GM04504 (cell line): ENCODE results near the gene CPOX.
"Not testable (repeated sequence)": the region's sequence is repeated elsewhere in the genome, so short reads cannot be mapped to it uniquely, and the experiment has no call there.

Source experiments
- DNase-seq: peaks from one replicate; pipeline ENCODE4 v3.0.0-alpha.2; 2012; ENCODE audit warnings: low read depth

Gene CPOX

DNA sequence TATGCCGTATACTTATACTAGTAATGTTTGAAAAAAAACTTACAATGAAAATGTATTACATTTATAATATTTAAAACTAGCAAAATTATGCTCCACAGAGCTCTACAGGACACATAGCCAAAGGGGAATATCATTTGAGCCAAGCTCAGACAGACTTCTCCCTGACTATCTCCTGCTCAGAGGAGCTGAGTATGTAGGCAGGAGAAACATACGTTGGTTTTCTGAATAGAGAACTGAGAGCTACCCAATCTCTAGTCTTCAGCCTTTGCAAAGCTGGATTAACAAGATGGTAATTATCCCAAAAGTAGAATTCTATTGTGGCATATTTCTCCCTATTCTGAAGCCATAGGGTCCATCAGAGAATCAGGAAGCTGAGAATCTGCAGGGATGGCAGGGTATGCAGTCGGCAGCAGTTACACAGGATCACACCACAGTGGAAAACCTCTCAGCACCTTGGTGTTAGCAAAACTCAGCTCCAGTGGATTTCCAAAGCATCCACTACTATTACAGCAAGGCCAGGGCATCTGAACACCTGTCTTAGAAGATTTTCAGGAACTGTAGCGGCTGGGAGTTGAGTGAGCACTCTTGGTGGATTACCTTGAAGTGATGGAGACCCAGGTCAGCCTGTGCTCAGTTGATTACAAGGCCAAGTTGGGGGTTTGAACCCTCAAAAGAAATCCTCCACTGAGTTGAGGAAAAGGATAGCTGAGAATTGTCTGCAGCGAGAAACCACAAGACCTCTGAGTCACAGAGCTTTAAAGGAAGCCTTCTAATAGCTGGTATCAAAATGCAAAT, 31.5 kb downstream of the CPOX start:
- no peak for DNase-seq

DNA sequence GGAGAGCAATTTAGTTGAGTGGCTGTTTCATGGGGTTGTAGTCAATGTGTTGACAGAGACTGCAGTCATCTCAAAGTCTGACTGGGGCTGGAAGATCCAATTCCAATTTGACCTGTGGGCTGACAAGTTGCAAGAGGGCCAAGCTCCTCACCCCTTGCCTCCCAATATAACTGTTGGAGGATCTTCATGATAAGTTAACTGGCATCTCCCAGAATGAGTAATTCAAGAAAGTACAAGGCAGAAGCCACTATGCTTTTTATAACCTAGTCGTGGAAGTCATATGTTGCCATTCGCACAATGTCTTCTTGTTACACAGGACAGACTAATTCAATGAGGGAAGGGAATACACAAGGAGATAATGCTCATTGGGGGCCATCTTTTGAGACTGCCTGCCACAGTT, 32.5 kb downstream of the CPOX start:
- no peak for DNase-seq

DNA sequence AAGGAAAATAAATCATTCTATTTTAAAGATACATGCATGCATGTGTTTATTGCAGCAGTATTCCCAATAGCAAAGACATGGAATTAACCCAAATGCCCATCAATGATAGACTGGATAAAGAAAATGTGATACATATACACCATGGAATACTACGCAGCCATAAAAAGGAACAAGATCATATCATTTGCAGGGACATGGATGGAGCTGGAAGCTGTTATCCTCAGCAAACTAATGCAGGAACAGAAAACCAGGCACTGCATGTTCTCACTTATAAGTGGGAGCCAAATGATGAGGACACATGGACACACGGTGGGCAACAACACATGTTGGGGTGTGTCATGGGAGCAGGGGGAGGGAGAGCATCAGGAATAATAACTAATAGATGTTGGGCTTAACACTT, 33.6 kb downstream of the CPOX start:
- not testable (repeated sequence) for DNase-seq

DNA sequence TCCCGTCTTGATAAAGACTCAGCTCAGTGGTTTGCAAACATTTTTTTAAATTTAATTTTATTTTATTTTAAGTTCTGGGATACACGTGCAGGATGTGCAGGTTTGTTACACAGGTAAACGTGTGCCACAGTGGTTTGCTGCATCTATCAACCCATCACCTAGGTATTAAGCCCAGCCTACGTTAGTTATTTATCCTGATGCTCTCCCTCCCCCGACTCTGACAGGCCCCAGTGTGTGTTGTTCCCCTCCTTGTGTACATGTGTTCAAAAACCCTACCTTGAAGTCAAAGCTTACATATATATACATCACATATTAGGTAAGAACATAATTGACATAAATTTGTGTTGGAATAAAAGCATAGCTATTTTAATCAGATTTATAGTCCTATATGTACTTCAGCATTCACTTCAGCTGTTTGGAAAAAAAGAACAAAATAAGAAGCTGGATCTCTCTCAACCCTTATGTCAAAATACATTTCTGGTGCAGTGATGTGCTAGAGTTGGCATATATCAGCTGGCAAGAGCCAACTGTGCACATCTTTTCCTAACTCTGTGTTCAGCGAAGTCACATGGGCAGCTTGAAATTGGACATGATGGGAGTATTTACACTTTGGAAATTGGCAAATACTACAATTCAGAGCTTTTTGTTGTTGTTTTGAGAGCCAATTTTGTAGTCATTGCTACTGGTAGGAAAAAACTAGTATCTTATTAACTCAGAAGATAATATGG, 35.1 kb downstream of the CPOX start:
- no peak for DNase-seq

DNA sequence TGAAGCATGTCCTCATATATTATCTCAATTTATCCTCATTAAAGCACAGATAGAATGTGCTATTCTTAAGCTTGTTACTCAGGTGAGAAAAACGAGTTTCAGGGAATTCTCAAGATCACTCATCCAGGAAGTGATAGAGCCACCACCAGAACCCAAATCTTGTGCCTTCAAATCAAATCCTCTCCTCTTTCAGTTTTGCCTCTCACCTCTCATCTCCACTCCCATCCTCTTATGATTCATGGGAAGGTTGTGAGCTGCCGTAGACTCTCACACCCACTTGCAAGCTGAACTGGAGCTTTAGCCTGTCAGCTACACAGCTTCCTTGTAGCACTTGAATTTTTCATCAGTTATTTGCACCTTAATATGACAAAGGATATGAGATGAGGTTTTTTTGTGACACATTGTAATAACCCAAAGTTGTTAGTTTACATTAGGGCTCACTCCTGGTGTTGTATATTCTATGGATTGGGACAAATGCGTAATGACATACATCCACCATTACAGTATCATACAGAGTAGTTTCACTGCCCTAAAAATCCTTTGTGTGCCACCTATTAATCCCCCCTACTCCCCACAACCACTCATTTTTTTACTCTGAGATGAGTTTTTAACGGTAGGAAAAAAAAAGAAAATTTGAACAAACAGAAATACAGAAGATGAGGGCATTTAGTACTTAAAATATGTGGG, 35.9 kb downstream of the CPOX start:
- no peak for DNase-seq

DNA sequence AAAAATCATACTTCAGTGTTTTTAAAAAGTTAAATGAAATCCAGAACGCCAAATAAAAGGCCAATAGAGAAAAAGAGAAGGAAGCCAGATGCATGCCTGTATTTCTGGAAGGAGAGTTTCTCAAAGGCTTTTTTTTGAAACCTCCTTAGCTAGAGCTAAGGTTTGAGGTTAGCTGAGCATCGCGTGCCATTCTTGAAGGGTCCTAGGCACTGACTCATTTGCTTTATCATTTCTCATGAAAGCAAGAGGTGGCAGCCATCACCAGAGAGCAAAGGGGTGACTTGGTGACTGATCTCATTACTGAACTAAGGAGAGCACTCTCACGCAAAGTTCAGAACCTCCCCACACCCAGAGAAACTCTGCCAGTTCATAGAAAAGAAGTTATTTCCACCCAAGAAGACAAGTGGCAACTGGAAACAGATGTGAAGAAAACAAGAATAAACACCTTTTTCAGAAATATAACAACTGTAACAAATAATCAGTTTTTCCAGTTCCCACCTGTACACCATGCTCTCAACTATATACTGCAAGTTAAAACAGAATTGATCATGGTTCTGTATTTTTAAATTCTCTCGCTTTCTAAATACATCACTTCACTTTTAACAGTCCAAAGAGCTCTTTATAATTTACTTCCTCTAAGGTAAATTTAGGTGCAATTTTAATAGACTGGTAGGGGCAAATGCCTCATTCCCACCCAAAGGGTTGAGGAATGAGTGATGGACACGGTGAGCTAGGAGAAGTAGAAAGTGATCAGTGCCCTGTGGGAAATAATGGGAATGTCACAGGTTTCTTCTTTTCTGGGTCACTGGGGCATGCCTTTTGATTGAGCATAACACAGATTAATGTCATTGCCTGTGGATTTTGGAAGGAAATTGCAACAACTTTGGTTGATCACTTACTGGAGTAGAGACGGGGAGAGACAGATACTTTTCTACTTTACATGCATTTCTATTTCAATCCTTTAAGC, 37.0 kb downstream of the CPOX start:
- no peak for DNase-seq

DNA sequence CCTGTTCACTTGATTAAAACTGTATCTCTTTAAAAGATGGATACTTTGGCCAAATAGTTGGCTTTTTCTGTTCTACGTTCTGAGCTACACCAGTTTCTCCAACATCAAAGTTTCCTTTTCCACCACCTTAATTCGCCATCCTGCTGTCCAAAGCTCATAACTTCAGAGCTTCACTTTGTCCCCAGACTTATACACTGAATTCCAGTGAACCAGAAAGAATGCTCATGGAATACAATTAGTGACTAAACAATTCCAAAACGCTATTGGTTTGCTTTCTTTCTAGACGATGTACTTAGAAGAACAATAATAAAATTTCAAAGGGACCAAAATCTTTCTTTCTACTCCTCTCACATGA, 38.4 kb downstream of the CPOX start:
- DNase-seq = no peak

DNA sequence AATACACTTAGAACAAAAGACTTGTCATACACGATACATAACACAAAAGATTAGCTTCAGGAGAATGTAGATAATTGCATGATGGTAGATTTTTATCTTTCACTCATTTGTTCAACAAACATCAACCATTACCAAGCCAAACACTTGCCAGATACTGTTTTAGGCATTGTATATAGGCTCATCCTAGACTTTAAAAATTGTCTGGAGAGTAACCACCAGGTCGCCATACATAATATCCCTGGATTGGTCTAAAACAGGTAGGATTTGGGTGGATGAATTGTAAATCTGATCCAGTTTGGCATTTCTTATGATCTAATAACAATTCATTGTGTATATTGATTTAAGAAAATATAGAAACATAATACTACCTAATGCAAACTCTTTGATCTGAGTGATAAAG, 38.8 kb downstream of the CPOX start:
- DNase-seq = no peak

DNA sequence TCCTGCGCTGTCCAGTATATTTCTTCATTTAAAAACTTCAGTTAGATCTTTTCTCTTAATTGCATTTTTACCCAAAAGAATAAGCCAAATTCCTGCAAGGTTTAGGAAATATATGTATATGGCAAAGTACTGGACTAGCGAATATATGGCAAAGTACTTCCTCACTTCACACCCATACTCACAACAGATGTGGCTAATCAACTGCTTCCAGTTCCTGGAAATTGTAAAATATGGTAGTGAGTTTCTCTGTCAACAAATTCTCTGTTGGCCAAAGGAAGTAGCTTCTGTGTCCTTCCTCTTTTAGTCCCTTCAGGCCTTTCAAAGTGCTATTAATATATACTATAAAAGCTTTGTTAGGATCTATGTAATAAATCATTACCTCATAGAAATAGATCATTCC, 39.7 kb downstream of the CPOX start:
- no peak for DNase-seq

DNA sequence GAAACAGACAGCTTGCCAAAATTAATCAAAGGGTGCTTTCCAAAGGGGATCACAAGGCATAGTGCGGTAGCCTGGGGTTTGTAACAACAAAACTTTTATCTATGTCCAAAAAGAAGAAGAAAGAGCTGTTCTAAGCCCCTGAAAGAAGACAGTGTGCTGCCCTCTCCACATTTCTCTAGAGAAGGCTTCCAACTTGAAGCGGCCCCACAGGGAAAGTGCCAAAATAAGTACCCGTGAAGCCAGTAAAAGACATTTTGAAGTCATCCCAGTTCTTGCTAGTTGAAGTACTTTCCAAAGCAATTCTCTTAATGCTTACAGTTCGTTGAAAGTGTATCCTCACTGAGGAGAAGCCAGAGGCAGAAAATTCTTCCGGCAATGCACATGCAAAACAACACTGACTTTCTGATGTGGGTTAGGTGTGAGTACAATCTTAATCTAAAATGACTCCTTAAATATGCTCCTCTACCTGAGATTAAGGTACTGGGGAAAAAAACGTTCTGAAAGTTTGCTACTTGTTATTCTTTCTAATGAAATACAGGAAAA, 40.3 kb downstream of the CPOX start:
- no peak for DNase-seq

DNA sequence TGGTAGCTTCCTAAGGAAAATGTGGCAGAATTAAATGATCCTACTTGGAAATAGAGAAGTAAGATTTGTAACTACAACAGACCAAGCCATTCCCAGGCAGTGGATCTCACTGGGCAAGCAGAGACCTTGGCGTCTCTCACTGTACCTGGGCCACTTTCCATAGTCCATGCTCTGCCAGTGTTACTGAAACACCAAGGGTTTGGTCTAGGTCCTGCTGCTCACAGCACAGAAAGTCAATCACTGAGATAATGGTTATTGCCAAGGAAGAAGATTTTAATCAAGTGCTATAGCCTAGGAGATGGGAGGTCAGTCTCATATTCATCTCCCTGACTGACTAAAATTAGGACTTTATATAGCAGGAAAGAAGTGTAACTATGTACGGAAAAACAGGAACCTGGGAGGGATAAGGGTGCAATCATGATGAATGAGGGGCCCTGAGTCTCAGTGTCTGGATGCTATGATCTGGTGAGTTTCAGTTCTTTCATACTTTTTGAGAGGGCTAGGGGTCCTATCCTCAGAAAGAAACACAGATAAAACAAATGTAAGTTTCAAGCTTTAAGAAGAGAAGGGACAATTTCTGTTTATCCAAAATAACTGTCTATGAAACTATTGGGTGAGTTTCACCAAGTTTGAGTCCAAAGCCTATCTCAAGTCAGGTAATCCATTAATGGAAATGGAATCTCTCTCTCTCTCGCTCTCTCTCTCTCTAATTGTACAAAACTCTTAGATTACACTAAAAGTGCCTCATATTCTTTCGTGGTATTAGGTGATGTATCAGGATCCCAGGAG, 41.0 kb downstream of the CPOX start:
- DNase-seq = no peak

DNA sequence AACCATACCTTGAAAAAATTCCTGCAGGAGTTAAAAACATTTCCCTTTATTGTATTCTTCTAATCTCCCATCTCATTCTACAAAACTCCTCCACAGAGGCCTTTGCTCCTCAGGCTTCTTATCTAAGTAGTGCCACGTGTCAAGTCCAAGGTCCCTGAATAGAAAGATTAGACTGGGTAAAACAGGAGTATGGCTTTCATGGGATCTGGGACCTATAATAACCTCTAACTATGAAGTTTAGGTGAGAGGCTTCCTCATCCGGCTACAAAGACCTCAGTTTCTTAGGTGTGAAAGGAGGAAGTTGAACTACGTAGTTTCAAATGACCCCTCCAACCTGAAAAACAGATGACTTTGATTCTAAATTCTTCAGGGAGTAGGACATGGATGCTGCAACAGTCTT, 41.7 kb downstream of the CPOX start:
- DNase-seq = no peak

DNA sequence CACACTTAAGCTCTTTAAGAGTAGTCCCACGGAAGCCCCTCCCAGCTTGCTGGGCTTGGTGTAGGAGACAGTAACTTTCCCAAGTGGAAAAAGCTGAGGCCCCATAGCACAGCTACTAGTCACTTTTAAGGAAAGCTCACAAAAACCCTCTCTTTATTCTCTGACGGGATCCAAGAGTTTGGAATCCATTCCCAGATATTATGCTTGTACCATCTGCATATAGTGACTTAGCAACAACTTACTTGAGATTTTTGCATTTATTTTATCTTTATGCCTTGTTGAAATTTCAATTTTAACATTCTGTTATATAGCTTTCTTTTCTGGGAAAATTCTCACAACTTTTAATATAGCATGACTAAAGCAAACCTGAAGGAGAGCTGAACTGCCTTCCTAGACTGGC, 42.2 kb downstream of the CPOX start:
- no peak for DNase-seq

DNA sequence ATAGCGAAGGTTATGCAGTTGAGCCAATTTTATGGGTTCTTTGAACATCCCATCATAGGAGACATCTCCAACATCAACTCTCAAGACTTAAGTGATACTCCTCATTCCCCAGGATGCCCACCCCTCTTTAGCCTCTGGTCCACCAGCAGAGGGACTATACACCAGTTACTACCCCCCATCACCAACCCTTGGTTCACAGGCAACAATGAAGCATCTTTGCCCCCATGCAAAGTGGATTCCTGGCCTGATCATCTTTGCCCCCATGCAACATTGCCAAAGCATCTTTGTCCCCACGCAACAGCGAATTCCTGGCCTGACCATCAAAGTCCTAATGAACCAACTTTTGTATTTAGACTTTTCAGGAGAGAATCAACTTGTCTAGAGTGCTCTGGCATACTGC, 42.6 kb downstream of the CPOX start:
- DNase-seq = no peak

DNA sequence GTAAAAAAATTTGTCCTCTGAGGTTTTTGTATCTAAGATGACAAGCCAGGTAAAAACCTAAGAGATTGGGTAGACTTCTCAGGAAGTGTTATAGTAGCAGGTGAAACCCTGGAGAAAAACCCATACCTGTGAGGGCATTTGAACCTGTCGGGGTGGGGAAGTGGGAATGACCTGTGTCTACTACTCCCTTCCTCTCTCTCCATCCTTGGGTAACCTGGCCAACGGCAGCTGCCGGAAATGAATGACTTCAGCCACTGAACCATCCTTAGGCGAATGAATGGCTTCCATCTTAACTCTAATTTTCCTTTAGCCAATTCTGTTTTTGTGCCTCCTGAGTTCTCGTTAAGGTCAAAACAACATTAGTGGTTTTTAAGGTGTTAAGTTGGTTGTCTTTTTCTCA, 44.9 kb downstream of the CPOX start:
- no peak for DNase-seq

DNA sequence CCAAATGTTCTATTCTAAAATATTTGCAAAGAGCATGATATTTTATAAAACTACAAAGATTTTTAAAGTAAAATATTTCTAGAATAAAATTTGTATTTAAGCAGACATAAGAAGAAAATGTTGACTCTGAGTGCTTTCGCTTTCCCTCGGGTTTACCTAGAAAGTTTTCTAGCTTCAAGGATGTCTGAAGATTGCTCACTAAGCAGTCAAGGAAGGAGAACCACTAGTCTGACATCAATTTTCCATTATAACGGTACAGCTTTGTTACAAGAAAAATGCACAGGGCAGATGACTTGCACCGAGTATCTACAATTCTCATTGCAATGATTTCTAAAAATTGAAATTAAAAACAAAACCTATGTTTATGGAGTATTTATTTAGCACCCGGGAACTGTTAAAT, 47.5 kb downstream of the CPOX start:
- DNase-seq = no peak

DNA sequence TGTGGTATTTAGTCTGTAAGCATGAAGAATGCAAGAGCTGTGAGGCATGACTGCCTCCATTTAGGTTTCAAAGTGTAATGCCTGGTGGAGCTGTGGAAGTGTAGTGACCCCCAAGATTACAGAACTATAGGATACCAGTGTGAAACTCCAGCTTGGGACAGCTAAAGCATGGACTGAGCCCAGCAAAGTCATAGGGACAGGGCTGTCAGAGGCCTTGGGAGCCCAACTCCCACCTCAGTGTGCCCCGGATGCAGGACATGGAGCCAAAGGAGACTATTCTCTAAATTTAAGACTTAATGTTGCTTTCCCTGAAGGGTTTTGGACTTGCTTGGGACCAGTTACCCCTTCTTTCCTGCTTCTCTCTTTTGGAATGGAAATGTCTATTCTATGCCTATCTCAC, 50.8 kb downstream of the CPOX start:
- no peak for DNase-seq

DNA sequence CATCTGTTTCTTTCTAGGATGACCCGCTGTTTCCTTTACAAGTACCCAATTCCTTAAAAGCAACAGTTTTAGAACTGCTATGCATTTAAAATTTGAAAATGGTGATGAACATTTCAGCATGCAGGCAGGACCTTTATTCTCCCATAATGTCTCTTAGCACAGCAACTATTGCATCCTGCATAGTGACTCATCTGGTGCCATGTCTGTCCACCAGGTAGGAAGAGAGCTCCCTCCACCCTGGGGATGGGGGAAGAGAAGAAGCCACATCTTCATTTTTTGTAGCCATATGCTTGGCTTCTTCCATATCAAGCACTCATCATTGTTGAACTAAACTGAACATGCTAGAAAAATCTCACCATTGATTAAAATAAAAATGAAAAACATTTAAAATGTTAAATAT, 51.7 kb downstream of the CPOX start:
- no peak for DNase-seq

DNA sequence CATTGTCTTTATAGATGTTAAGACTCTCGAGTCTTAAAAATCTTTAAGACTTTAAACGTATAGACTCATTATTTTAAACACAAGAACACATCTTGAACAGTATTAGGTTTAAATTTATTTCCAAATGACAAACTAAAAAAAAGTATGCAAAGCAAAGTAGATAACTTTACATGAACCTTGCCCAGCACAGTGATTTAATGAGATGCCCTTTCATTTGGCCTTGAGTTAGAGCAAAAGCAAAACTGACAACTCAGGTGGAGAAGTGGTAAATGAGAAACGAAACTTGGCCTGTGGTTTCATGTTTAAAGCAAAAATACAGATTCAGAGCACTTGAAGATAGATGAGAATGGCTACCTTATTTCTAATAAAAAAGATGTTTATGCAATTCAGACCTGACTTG, 53.1 kb downstream of the CPOX start:
- no peak for DNase-seq

DNA sequence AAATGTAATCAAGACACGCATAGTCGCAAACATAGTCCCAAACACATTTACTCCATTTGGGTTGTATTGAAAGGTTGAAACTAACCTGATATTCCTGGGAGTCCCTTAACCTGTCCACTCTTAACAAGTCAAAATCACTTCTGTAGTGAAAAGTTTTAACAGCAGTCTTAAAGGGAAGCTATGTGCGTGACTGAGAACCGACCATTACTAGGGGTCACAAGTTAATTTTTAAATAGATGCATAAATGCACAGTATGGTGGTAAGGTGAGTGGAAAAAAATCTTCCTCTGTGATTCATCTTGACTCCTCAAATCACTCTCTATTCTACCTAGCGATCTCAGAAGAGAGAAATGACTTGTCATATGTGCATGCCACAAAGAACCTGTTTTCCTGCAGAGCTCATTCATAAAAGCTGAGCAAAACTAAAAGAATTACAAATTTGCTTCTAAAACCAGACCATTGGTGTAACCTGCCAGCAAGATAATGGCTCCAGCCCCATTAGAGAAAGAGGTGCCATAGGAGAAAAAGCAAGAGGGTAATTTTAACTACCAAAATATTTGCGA, 56.9 kb downstream of the CPOX start:
- DNase-seq = no peak

DNA sequence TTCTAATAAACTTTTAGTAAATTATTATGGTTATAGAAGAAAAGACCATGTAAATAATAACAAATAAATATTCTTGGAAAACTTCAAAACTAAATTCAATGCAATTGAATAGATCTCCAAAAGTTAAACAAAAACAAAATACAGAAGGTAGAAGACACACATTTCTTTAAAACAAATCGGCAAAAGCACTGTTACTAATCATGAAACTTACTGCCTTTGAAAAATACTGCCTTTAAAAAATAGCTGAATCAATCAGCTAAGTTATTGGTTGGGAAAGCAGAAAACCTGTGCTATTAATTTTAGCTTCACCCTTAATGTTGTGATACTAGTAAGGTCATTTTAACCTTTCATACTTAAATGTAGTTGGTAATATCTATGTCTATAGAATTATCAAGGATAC, 58.7 kb downstream of the CPOX start:
- no peak for DNase-seq
